ENCODE results near the gene DNHD1.
A peak's percentile ranks its signal among the peaks of the same experiment; 100 is the strongest.

Gene DNHD1

DNA sequence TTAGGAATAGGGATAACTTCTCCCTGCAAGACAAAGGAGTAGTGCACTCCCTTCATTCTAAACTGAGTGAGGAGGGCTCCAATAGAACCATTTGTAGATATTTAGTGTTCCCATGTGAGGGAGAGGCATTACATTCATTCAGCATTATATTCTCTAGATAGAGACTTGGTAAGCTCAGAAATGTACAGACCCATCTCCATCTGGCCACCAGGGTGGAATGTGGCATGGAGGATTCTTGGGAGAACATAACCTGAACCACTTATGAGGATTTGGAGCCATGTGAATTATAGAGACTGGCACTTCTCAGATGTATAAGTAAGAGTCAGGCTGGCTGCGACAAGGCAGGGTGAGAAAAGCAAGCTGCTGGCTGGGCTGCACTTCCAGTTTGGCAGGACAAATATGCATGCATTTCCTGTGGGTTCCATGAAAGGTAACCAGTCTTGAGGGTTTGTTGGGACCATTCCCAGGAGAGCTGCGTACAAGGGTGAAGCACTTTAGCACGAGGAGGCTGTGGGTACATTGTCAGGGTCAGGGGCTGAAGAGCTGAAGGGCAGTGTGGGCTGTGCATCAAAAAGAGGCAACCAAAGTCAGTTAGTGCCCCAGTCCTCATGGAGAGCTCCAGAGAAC is 97.2 kb downstream of the DNHD1 start:
- H3K4me3 Mint-ChIP-seq: no peak overlapping the region
- no peak for DNase-seq
- H3K27me3 Mint-ChIP-seq (ENCODE audit: low read depth, poor library complexity): peaks cover 3% of the 10 kb centered on the region
- peak overlapping the region; percentile 5 for H3K27ac Mint-ChIP-seq
- H3K4me1 Mint-ChIP-seq: peaks cover 12% of the 10 kb centered on the region
- TF ChIP-seq, protein P1, sequence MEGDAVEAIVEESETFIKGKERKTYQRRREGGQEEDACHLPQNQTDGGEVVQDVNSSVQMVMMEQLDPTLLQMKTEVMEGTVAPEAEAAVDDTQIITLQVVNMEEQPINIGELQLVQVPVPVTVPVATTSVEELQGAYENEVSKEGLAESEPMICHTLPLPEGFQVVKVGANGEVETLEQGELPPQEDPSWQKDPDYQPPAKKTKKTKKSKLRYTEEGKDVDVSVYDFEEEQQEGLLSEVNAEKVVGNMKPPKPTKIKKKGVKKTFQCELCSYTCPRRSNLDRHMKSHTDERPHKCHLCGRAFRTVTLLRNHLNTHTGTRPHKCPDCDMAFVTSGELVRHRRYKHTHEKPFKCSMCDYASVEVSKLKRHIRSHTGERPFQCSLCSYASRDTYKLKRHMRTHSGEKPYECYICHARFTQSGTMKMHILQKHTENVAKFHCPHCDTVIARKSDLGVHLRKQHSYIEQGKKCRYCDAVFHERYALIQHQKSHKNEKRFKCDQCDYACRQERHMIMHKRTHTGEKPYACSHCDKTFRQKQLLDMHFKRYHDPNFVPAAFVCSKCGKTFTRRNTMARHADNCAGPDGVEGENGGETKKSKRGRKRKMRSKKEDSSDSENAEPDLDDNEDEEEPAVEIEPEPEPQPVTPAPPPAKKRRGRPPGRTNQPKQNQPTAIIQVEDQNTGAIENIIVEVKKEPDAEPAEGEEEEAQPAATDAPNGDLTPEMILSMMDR (IDR thresholded peaks at IDR 0.05): no peak
- H3K9me3 Mint-ChIP-seq: no peaks in the 10 kb centered on the region
- peaks cover 50% of the 10 kb centered on the region for H3K36me3 Mint-ChIP-seq (ENCODE audit: low read depth)

DNA sequence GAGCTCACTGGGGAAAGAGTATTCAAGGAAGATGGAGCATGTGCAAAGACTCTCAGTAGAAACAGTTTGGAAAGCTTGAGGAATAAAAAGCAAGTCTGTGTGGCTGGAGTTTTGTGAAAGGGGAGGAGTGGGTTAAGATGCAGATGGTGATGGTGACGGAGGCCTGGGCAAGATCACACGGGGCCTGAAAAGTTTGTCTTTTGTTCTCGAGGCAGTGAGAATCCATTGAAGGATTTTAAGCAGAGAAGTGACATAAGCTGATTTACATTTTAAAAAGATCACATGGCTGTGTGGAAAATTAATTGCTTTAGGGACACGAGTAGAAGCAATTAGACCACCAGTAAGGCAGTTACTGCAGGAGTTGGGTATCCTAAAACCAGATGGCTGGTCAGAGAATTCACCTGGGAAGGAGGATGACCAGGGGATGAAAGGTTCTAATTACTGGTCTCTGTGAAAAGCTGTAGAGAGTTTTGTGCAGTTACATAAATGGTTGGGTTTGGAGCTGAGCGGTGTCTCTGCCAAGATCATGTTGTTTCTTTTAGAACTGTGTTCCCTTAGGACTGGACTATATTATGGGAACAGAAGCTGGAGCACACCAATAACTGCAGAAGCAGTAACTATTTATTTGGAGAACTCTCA is 99.3 kb downstream of the DNHD1 start:
- Mint-ChIP-seq H3K4me1 (peaks cover 12% of the 10 kb centered on the region), H3K27me3 (ENCODE audit: low read depth, poor library complexity) (peaks cover 3% of the 10 kb centered on the region), H3K36me3 (ENCODE audit: low read depth) (peaks cover 46% of the 10 kb centered on the region), H3K9me3 (no peaks in the 10 kb centered on the region), H3K4me3 (no peak overlapping the region), H3K27ac (peak overlapping the region; percentile 9)
- no peak for DNase-seq
- TF ChIP-seq, protein P1 (IDR thresholded peaks at IDR 0.05): no peak

DNA sequence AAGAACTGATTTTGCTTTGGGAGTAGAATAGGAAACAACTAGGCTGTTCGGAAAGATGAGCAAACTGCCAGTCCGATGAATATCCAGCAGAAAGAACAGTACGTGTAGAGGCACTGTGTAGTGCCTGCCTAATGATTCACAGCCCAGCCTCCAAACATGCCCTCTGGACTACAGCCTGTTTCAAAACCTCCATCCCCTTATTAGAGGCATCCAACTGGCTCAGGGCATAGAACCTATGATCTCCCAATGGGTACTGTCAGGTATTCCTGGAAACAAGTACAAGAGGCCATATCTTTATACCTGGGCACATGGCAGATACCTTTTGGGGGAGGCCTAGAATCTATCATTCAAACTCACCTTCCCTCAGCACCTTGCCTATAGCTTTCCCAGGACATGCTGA is 101.5 kb downstream of the DNHD1 start:
- H3K4me1 Mint-ChIP-seq: peaks cover 12% of the 10 kb centered on the region
- H3K27ac Mint-ChIP-seq: no peak overlapping the region
- H3K9me3 Mint-ChIP-seq: no peaks in the 10 kb centered on the region
- no peak for DNase-seq
- H3K4me3 Mint-ChIP-seq: no peak overlapping the region
- TF ChIP-seq, protein P1 (IDR thresholded peaks at IDR 0.05): no peak
- peaks cover 41% of the 10 kb centered on the region for H3K36me3 Mint-ChIP-seq (ENCODE audit: low read depth)
- peaks cover 6% of the 10 kb centered on the region for H3K27me3 Mint-ChIP-seq (ENCODE audit: low read depth, poor library complexity)

DNA sequence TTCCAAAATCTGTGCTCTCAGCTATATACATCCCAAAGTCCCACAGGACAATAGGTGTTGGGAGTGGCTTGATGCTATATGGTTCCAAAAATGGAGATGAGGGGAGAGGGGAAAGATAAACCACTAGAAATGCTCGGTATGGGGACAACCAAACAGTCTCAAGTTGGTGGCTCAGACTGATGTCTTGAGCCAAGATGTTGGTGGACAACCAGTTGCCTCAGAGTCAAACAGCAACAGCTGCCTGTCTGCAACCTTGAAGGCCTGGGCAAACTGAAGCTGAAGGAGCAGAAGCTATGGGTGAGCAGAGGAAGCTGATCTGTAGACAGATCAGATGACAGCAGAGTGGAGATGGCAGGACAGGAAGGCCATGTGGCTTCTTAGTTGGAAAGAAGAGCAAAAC is 102.4 kb downstream of the DNHD1 start:
- Mint-ChIP-seq H3K4me1 (peaks cover 12% of the 10 kb centered on the region), H3K27ac (no peak overlapping the region), H3K27me3 (ENCODE audit: low read depth, poor library complexity) (peaks cover 5% of the 10 kb centered on the region), H3K4me3 (no peak overlapping the region), H3K36me3 (ENCODE audit: low read depth) (peaks cover 36% of the 10 kb centered on the region), H3K9me3 (no peaks in the 10 kb centered on the region)
- TF ChIP-seq, protein P1 (IDR thresholded peaks at IDR 0.05): no peak
- no peak for DNase-seq

DNA sequence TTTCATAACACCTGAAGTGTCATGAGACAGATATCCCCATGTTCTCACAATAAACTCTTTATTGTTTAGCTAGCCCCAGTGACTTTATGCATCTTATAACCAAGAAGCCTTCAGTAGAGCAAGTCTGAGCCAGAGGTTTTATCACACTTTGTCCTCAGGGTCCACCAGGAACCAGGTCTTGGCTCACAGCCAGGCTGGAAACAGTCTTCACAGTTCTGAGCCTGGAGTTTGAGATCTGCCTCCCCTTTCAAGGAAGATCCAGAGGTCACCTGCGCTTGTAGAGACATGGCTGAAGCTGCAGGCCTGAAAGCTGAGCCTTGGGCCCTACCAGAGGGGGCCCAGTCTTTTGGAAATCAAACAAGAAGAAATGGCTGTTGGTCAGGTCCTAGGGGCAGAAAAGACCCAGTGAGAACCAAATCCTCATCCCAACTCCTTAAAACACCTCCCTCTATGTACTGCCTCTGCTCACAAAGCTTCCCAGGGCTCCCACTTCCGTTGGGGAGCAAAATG is 102.9 kb downstream of the DNHD1 start:
- TF ChIP-seq, protein P1 (IDR thresholded peaks at IDR 0.05): no peak
- no peak overlapping the region for H3K4me3 Mint-ChIP-seq
- H3K9me3 Mint-ChIP-seq: no peaks in the 10 kb centered on the region
- H3K27ac Mint-ChIP-seq: no peak overlapping the region
- no peak for DNase-seq
- H3K36me3 Mint-ChIP-seq (ENCODE audit: low read depth): peaks cover 35% of the 10 kb centered on the region
- H3K4me1 Mint-ChIP-seq: peaks cover 12% of the 10 kb centered on the region
- H3K27me3 Mint-ChIP-seq (ENCODE audit: low read depth, poor library complexity): peaks cover 2% of the 10 kb centered on the region

All from nephron progenitor cell (in vitro differentiated cells).